Measurements from ENCODE around the gene MCC. TPM values are rescaled to one million over a fixed set of nuclear protein-coding genes. Genes with fewer than 3 reads are reported as not detected.

Gene MCC
- total and polyA plus RNA-seq, 2 donors (not counting 1 experiment from before 2014, with no cell fraction given), result 0.09 to 0.32 TPM

- no peak for ATAC-seq (ENCODE audit: low read depth)
- Histone ChIP-seq H4K20me1 (ENCODE audit: control insufficient read depth, insufficient read depth, low read length, poor library complexity, severe bottlenecking) (no peaks in the 10 kb centered on the region), H2AFZ (ENCODE audit: insufficient read depth, low read depth, low read length, poor library complexity, severe bottlenecking) (no peak overlapping the region), H3K9me3 (ENCODE audit: control extremely low read depth in 1 of 3, control insufficient read depth in 2 of 3, insufficient read depth in 1 of 3, low read length in 2 of 3) (no peaks in the 10 kb centered on the region), H3K4me3 (ENCODE audit: control extremely low read depth in 1 of 5, extremely low read depth in 1 of 5, insufficient read depth in 1 of 5, low read depth in 2 of 5, low read length in 4 of 5) (no peak overlapping the region), H3K4me1 (ENCODE audit: control insufficient read depth in 2 of 2, insufficient read depth in 2 of 2, low read length in 2 of 2) (no peaks in the 10 kb centered on the region), H3K27me3 (replicated peaks in 1 of 4; ENCODE audit: control extremely low read depth in 1 of 4, control insufficient read depth in 3 of 4, insufficient read depth in 4 of 4, low read length in 3 of 4) (no peaks in the 10 kb centered on the region), H3K36me3 (replicated peaks in 1 of 2; ENCODE audit: control extremely low read depth in 1 of 2, control insufficient read depth in 1 of 2, extremely low read depth in 1 of 2, insufficient read depth in 2 of 2, low read length in 1 of 2) (no peaks in the 10 kb centered on the region), H3K4me2 (replicated peaks; ENCODE audit: low read depth, low read length, poor library complexity, severe bottlenecking) (no peak overlapping the region), H3K9ac (ENCODE audit: low read length) (no peak overlapping the region), H3K79me2 (ENCODE audit: control insufficient read depth, insufficient read depth, low read length) (no peaks in the 10 kb centered on the region), H3K27ac (ENCODE audit: low read length in 2 of 2) (no peak overlapping the region)
- no peak for TF ChIP-seq EZH2 (IDR thresholded peaks at IDR 0.05; ENCODE audit: borderline replicate concordance, insufficient read depth, low read depth, low read length, poor library complexity, severe bottlenecking)
- no peak for TF ChIP-seq CTCF (IDR thresholded peaks at IDR 0.05)
- H3K27ac Mint-ChIP-seq, result no peak overlapping the region
- H3K9me3 Mint-ChIP-seq (ENCODE audit: insufficient read depth), result no peaks in the 10 kb centered on the region
- H3K4me1 Mint-ChIP-seq, result no peaks in the 10 kb centered on the region
- DNase-seq, result no peak
- peaks cover 21% of the 10 kb centered on the region for H3K27me3 Mint-ChIP-seq
- H3K4me3 Mint-ChIP-seq, result no peak overlapping the region
- POLR2A ChIA-PET, result no interaction called here
- WGBS (ENCODE audit: insufficient coverage), result 100% methylated on average over 2 of the region's 6 CpGs
- CTCF ChIA-PET, result no interaction called here
- intact Hi-C loops (cut with micrococcal nuclease), result no loop called here
Measured at GRCh38 chr5:113452941-113453340, 35.3 kb downstream of the MCC start.

- TF ChIP-seq EZH2 (IDR thresholded peaks at IDR 0.05; ENCODE audit: borderline replicate concordance, insufficient read depth, low read depth, low read length, poor library complexity, severe bottlenecking) (no peak), CTCF (IDR thresholded peaks at IDR 0.05) (no peak)
- no peak overlapping the region for H2AFZ ChIP-seq (ENCODE audit: insufficient read depth, low read depth, low read length, poor library complexity, severe bottlenecking)
- no peaks in the 10 kb centered on the region for H3K4me1 ChIP-seq (ENCODE audit: control insufficient read depth in 2 of 2, insufficient read depth in 2 of 2, low read length in 2 of 2)
- ChIA-PET CTCF (no interaction called here), POLR2A (no interaction called here)
- peaks cover 0 to 2% (median 0%) of the 10 kb centered on the region in 4 experiments for H3K27me3 ChIP-seq (replicated peaks in 1 of 4; ENCODE audit: control extremely low read depth in 1 of 4, control insufficient read depth in 3 of 4, insufficient read depth in 4 of 4, low read length in 3 of 4)
- ATAC-seq (ENCODE audit: low read depth), result no peak
- H3K9me3 ChIP-seq (ENCODE audit: control extremely low read depth in 1 of 3, control insufficient read depth in 2 of 3, insufficient read depth in 1 of 3, low read length in 2 of 3), result no peaks in the 10 kb centered on the region
- Mint-ChIP-seq H3K4me3 (no peak overlapping the region), H3K9me3 (ENCODE audit: insufficient read depth) (no peaks in the 10 kb centered on the region), H3K4me1 (no peaks in the 10 kb centered on the region), H3K27ac (no peak overlapping the region), H3K27me3 (peaks cover 24% of the 10 kb centered on the region)
- no peak overlapping the region for H3K27ac ChIP-seq (ENCODE audit: low read length in 2 of 2)
- intact Hi-C loops (cut with micrococcal nuclease), result no loop called here
- no peaks in the 10 kb centered on the region for H3K36me3 ChIP-seq (replicated peaks in 1 of 2; ENCODE audit: control extremely low read depth in 1 of 2, control insufficient read depth in 1 of 2, extremely low read depth in 1 of 2, insufficient read depth in 2 of 2, low read length in 1 of 2)
- no peak overlapping the region for H3K9ac ChIP-seq (ENCODE audit: low read length)
- no peaks in the 10 kb centered on the region for H4K20me1 ChIP-seq (ENCODE audit: control insufficient read depth, insufficient read depth, low read length, poor library complexity, severe bottlenecking)
- DNase-seq, result no peak
- no peak overlapping the region for H3K4me2 ChIP-seq (replicated peaks; ENCODE audit: low read depth, low read length, poor library complexity, severe bottlenecking)
- H3K79me2 ChIP-seq (ENCODE audit: control insufficient read depth, insufficient read depth, low read length), result no peaks in the 10 kb centered on the region
- no peak overlapping the region for H3K4me3 ChIP-seq (ENCODE audit: control extremely low read depth in 1 of 5, extremely low read depth in 1 of 5, insufficient read depth in 1 of 5, low read depth in 2 of 5, low read length in 4 of 5)
- WGBS (ENCODE audit: insufficient coverage), result 93% methylated on average over 2 of the region's 2 CpGs
Measured at GRCh38 chr5:113451797-113452196, 36.5 kb downstream of the MCC start.

Data from B cell (primary cell).